ENCODE measurements around the gene MIPOL1. TPM values are rescaled to one million over a fixed set of nuclear protein-coding genes. Genes with fewer than 3 reads are reported as not detected.
A peak's percentile ranks its signal among the peaks of the same experiment; 100 is the strongest.

MIPOL1 gene
- total and polyA plus RNA-seq, 2 experiments from 2014 or later = 16.6 to 24.8 TPM

GRCh38 chr14:37580146-37580545 lies 382.4 kb downstream of the MIPOL1 start:
- H3K4me2 ChIP-seq = no peak overlapping the region

GRCh38 chr14:37583358-37584210 lies 385.8 kb downstream of the MIPOL1 start:
- H3K4me1 ChIP-seq (ENCODE audit: insufficient read depth) = peaks cover 49% of the 10 kb centered on the region
- peak; percentile 67 for DNase-seq (ENCODE audit: low spot score)
- peaks cover 100% of the 10 kb centered on the region for H3K27me3 ChIP-seq (ENCODE audit: insufficient read depth)
- H3K9me2 ChIP-seq (ENCODE audit: insufficient read depth) = no peaks in the 10 kb centered on the region
- no peaks in the 10 kb centered on the region for H3K36me3 ChIP-seq (ENCODE audit: insufficient read depth)
- H3K4me1 Mint-ChIP-seq = peaks cover 33% of the 10 kb centered on the region
- H3K36me3 Mint-ChIP-seq (ENCODE audit: low read depth) = no peaks in the 10 kb centered on the region
- H2AFZ ChIP-seq = no peak overlapping the region
- no peaks in the 10 kb centered on the region for H3K9me3 Mint-ChIP-seq
- peaks cover 6% of the 10 kb centered on the region for H3F3A ChIP-seq (replicated peaks; ENCODE audit: low read depth)
- no peaks in the 10 kb centered on the region for H3K79me2 ChIP-seq (replicated peaks; ENCODE audit: insufficient read depth)
- peaks cover 84% of the 10 kb centered on the region for H3K27me3 Mint-ChIP-seq (ENCODE audit: insufficient read depth, low read depth, poor library complexity)
- no peak overlapping the region for H3K27ac ChIP-seq (ENCODE audit: low read depth)
- ATAC-seq = peak; percentile 65
- peak overlapping the region; percentile 52 for H3K4me3 ChIP-seq
- H4K20me1 ChIP-seq (replicated peaks; ENCODE audit: insufficient read depth) = peaks cover 7% of the 10 kb centered on the region; the same call in 1 of the 2 replicates
- H3K27ac Mint-ChIP-seq = no peak overlapping the region
- H3K4me3 Mint-ChIP-seq = peak overlapping the region; percentile 66
- peak overlapping the region; percentile 93 for H3K4me2 ChIP-seq
- no peak for TF ChIP-seq POLR2AphosphoS5 (IDR thresholded peaks at IDR 0.05; ENCODE audit: low read depth)
- no peak for TF ChIP-seq ZNF114 (CRISPR knock-in tag; IDR thresholded peaks at IDR 0.05)
- no peak for TF ChIP-seq STAT1 (IDR thresholded peaks at IDR 0.05; ENCODE audit: unreplicated experiment)
- no peak for TF ChIP-seq REST (IDR thresholded peaks at IDR 0.05; ENCODE audit: unreplicated experiment)
- peak; percentile 67 for TF ChIP-seq EZH2phosphoT487 (IDR thresholded peaks at IDR 0.05; ENCODE audit: unreplicated experiment)
- TF ChIP-seq EZH2 (IDR thresholded peaks at IDR 0.05; ENCODE audit: low read depth, unreplicated experiment) = peak; percentile 85

More at GRCh38 chr14:37580146-37580545, 382.4 kb downstream of the MIPOL1 start:
- Histone ChIP-seq H4K20me1 (replicated peaks; ENCODE audit: insufficient read depth) (peaks cover 7% of the 10 kb centered on the region; the same call in 1 of the 2 replicates), H2AFZ (no peak overlapping the region), H3K27me3 (ENCODE audit: insufficient read depth) (peaks cover 97% of the 10 kb centered on the region), H3K4me1 (ENCODE audit: insufficient read depth) (peaks cover 20% of the 10 kb centered on the region), H3K36me3 (ENCODE audit: insufficient read depth) (no peaks in the 10 kb centered on the region), H3K79me2 (replicated peaks; ENCODE audit: insufficient read depth) (no peaks in the 10 kb centered on the region), H3K4me3 (no peak overlapping the region), H3F3A (replicated peaks; ENCODE audit: low read depth) (no peaks in the 10 kb centered on the region), H3K27ac (ENCODE audit: low read depth) (no peak overlapping the region), H3K9me2 (ENCODE audit: insufficient read depth) (no peaks in the 10 kb centered on the region)
- TF ChIP-seq ETS1 (IDR thresholded peaks at IDR 0.05) (no peak), REST (IDR thresholded peaks at IDR 0.05; ENCODE audit: unreplicated experiment) (no peak), POLR2AphosphoS5 (IDR thresholded peaks at IDR 0.05; ENCODE audit: low read depth) (no peak)
- no peak overlapping the region for H3K27ac Mint-ChIP-seq
- ATAC-seq = no peak
- peaks cover 52% of the 10 kb centered on the region for H3K27me3 Mint-ChIP-seq (ENCODE audit: insufficient read depth, low read depth, poor library complexity)
- no peaks in the 10 kb centered on the region for H3K36me3 Mint-ChIP-seq (ENCODE audit: low read depth)
- peaks cover 9% of the 10 kb centered on the region; the same call in 2 of the 3 replicates for H3K4me1 Mint-ChIP-seq
- H3K9me3 Mint-ChIP-seq = no peaks in the 10 kb centered on the region
- no peak for DNase-seq (ENCODE audit: low spot score)
- no peak overlapping the region for H3K4me3 Mint-ChIP-seq

Measured in GM23338 (cell line).